C4-2B (cell line): Measurements from ENCODE around the gene DBR1.

Experiments used
- ZFX ChIP-seq: fragments of 450-650 bp; IDR thresholded peaks from 2 replicates; pipeline ENCODE4 v1.6.1; 2017
- TF ChIP-seq, protein P1 (sequence below): fragments of 450-650 bp; conservative IDR thresholded peaks from 2 replicates; pipeline ENCODE4 v1.5.1; 2017; ENCODE audit warnings: mild to moderate bottlenecking

DNA sequence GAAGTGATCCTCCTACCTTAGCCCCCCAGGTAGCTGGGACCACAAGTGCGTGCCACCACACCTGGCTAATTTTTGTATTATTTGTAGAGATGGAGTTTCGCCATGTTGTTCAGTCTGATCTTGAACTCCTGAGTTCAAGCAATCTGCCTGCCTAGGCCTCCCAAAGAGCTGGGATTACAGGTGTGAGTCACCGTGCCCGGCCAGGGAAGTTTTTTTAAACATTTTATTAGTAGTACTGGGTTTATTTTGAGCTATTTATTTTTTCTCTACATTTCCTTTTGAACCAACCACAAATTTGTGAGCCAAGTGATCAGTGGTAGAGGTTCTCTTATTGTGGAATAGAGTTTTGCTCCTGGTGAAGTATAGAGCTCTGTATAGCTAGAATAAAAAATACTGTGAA is 46.1 kb upstream of the DBR1 start:
- TF ChIP-seq, protein P1, sequence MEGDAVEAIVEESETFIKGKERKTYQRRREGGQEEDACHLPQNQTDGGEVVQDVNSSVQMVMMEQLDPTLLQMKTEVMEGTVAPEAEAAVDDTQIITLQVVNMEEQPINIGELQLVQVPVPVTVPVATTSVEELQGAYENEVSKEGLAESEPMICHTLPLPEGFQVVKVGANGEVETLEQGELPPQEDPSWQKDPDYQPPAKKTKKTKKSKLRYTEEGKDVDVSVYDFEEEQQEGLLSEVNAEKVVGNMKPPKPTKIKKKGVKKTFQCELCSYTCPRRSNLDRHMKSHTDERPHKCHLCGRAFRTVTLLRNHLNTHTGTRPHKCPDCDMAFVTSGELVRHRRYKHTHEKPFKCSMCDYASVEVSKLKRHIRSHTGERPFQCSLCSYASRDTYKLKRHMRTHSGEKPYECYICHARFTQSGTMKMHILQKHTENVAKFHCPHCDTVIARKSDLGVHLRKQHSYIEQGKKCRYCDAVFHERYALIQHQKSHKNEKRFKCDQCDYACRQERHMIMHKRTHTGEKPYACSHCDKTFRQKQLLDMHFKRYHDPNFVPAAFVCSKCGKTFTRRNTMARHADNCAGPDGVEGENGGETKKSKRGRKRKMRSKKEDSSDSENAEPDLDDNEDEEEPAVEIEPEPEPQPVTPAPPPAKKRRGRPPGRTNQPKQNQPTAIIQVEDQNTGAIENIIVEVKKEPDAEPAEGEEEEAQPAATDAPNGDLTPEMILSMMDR, result no peak
- no peak for TF ChIP-seq ZFX
